ENCODE data around the gene ESX1. TPM values are rescaled to one million over a fixed set of nuclear protein-coding genes. Genes with fewer than 3 reads are reported as not detected.

Gene ESX1
- polyA plus RNA-seq, 1 experiment: not detected

DNA sequence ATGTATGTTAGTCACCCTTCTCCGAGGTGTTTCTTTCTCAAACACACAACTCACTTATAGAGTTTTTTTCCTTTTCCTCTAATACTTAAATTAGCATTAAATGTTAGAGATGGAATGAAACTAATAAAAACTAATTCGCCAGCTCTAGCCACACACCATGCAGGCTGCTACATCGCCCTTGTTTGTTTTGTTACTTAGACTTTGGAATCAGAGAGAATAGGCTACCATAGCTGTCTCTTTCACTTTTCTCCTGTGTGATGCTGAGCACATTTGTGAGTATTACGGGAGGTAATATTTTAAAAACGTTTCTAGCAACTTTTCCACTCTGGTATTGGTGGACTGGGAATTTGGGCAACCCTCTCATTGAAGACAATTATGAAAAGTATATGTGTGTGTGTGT, 43.5 kb downstream of the ESX1 start:
- CTCF ChIA-PET: no interaction called here
- TF ChIP-seq, protein P1, sequence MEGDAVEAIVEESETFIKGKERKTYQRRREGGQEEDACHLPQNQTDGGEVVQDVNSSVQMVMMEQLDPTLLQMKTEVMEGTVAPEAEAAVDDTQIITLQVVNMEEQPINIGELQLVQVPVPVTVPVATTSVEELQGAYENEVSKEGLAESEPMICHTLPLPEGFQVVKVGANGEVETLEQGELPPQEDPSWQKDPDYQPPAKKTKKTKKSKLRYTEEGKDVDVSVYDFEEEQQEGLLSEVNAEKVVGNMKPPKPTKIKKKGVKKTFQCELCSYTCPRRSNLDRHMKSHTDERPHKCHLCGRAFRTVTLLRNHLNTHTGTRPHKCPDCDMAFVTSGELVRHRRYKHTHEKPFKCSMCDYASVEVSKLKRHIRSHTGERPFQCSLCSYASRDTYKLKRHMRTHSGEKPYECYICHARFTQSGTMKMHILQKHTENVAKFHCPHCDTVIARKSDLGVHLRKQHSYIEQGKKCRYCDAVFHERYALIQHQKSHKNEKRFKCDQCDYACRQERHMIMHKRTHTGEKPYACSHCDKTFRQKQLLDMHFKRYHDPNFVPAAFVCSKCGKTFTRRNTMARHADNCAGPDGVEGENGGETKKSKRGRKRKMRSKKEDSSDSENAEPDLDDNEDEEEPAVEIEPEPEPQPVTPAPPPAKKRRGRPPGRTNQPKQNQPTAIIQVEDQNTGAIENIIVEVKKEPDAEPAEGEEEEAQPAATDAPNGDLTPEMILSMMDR (IDR thresholded peaks at IDR 0.05; ENCODE audit: insufficient read depth, low read depth, low read length): no peak
- H3K36me3 ChIP-seq (ENCODE audit: control insufficient read depth, insufficient read depth, low read length): no peaks in the 10 kb centered on the region
- DNase-seq (ENCODE audit: low read depth): no peak
- H3K4me3 ChIP-seq (ENCODE audit: low read depth, low read length): no peak overlapping the region
- POLR2A ChIA-PET: no interaction called here
- H3K27me3 ChIP-seq (ENCODE audit: control insufficient read depth, insufficient read depth, low read length): no peaks in the 10 kb centered on the region

DNA sequence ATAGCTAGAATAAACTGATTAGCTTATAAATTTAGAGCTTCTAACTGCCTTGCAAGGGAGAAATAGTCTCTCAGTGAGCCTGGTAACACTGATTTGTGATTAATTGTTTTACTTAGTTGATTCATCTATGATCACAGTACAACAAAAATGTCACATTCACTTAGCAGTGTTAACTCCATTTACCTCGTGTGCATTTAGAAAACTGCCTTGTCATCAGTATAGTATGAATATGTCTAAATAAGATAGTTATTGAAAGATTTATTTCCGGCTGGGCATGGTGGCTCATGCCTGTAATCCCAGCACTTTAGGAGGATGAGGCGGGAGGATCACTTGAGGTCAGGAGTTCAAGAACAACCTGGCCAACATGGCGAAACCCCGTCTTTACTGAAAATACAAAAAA, 49.2 kb downstream of the ESX1 start:
- ChIA-PET CTCF (interaction anchor here (1.0 kb wide), 1 partner anchor 10 kb away, joined by 3 read pairs; no protein-coding TSS in a partner anchor), POLR2A (no interaction called here)
- TF ChIP-seq, protein P1 (IDR thresholded peaks at IDR 0.05; ENCODE audit: insufficient read depth, low read depth, low read length): no peak
- no peak for DNase-seq (ENCODE audit: low read depth)
- Histone ChIP-seq H3K4me3 (ENCODE audit: low read depth, low read length) (no peak overlapping the region), H3K36me3 (ENCODE audit: control insufficient read depth, insufficient read depth, low read length) (no peaks in the 10 kb centered on the region), H3K27me3 (ENCODE audit: control insufficient read depth, insufficient read depth, low read length) (no peaks in the 10 kb centered on the region)

Other genes starting within 250 kb of the ESX1 start
- not detected in 2 replicates for gene H2BW1, start 241.2 kb downstream of the ESX1 start, polyA plus RNA-seq (2011; rRNA removed)
- gene H2BW2, start 215.0 kb downstream of the ESX1 start, polyA plus RNA-seq (2011; rRNA removed): not detected in 2 replicates
- gene TMSB15C, start 178.7 kb downstream of the ESX1 start, polyA plus RNA-seq (2011; rRNA removed): 1.2 and 2.4 TPM in 2 replicates
- gene ZCCHC18, start 142.4 kb downstream of the ESX1 start, polyA plus RNA-seq (2011; rRNA removed): 1.5 and 3.2 TPM in 2 replicates
- 4.5 and 5.0 TPM in 2 replicates for gene SLC25A53, start 97.9 kb downstream of the ESX1 start, polyA plus RNA-seq (2011; rRNA removed)
- 2.5 and 5.3 TPM in 2 replicates for gene FAM199X, start 88.5 kb downstream of the ESX1 start, polyA plus RNA-seq (2011; rRNA removed)

Measured in BJ (cell line).